Parathyroid adenoma (tissue), 2 donors: ENCODE measurements around the gene TAF1B.
"Not testable (repeated sequence)": the region's sequence is repeated elsewhere in the genome, so short reads cannot be mapped to it uniquely, and the experiment has no call there.

Experiments used
- H2AFZ ChIP-seq: fragments of 300-600 bp; sonication (generic); one replicate; pipeline ENCODE4 v1.7.0; 2017; ENCODE audit warnings: antibody characterized with exemption, mild to moderate bottlenecking
- H3K27ac ChIP-seq: fragments of 300-600 bp; sonication (generic); one replicate; pipeline ENCODE4 v1.7.0; 2017
- H3K27me3 ChIP-seq: fragments of 300-600 bp; sonication (generic); one replicate; pipeline ENCODE4 v1.7.0; 2017; ENCODE audit warnings: low read length; ENCODE audit not compliant: control insufficient read depth, insufficient read depth
- H3K36me3 ChIP-seq: fragments of 300-600 bp; sonication (generic); one replicate; pipeline ENCODE4 v1.7.0; 2017; ENCODE audit warnings: low read length; ENCODE audit not compliant: control insufficient read depth, insufficient read depth
- H3K4me1 ChIP-seq: fragments of 300-600 bp; sonication (generic); one replicate; pipeline ENCODE4 v1.7.0; 2017; ENCODE audit warnings: control low read depth
- H3K4me2 ChIP-seq: fragments of 300-600 bp; sonication (generic); one replicate; pipeline ENCODE4 v1.7.0; 2017; ENCODE audit warnings: low read length
- H3K4me3 ChIP-seq: fragments of 300-600 bp; sonication (generic); one replicate; pipeline ENCODE4 v1.7.0; 2017; ENCODE audit warnings: low read depth, low read length
- H3K79me2 ChIP-seq: fragments of 300-600 bp; sonication (generic); one replicate; pipeline ENCODE4 v1.7.0; 2017; ENCODE audit warnings: control low read depth
- H3K9ac ChIP-seq: fragments of 300-600 bp; sonication (generic); one replicate; pipeline ENCODE4 v1.7.0; 2017; ENCODE audit warnings: mild to moderate bottlenecking
- H3K9me3 ChIP-seq: fragments of 300-600 bp; sonication (generic); one replicate; pipeline ENCODE4 v1.7.0; 2017; ENCODE audit warnings: low read length; ENCODE audit not compliant: control insufficient read depth
- CTCF ChIP-seq: fragments of 300-600 bp; sonication (generic); IDR thresholded peaks from one replicate; pipeline ENCODE4 v1.7.0; 2017; ENCODE audit warnings: antibody characterized with exemption, mild to moderate bottlenecking
- donor health status: primary hyperparathyroidism.

The TAF1B gene

GRCh38 chr2:9826208-9826607, 17.1 kb upstream of the TAF1B start:
- Histone ChIP-seq H3K9ac (no peak overlapping the region), H3K27ac (no peak overlapping the region), H3K4me1 (peaks cover 13% of the 10 kb centered on the region), H3K27me3 (no peaks in the 10 kb centered on the region), H3K36me3 (no peaks in the 10 kb centered on the region), H3K4me2 (no peak overlapping the region), H2AFZ (no peak overlapping the region), H3K79me2 (no peaks in the 10 kb centered on the region), H3K9me3 (no peaks in the 10 kb centered on the region), H3K4me3 (no peak overlapping the region)
- no peak for TF ChIP-seq CTCF

GRCh38 chr2:9830685-9831410, 12.4 kb upstream of the TAF1B start:
- H3K9me3 ChIP-seq, result no peaks in the 10 kb centered on the region
- no peak for TF ChIP-seq CTCF
- no peaks in the 10 kb centered on the region for H3K27me3 ChIP-seq
- no peak overlapping the region for H3K9ac ChIP-seq
- H3K27ac ChIP-seq, result peak overlapping the region; percentile 94
- H3K36me3 ChIP-seq, result no peaks in the 10 kb centered on the region
- peak overlapping the region; percentile 29 for H3K4me3 ChIP-seq
- H3K79me2 ChIP-seq, result no peaks in the 10 kb centered on the region
- peaks cover 17% of the 10 kb centered on the region for H3K4me1 ChIP-seq
- peak overlapping the region; percentile 42 for H3K4me2 ChIP-seq
- peak overlapping the region; percentile 69 for H2AFZ ChIP-seq

- Histone ChIP-seq H3K9ac (no peak overlapping the region), H3K79me2 (no peaks in the 10 kb centered on the region), H3K27me3 (no peaks in the 10 kb centered on the region), H2AFZ (peak overlapping the region; percentile 39), H3K36me3 (no peaks in the 10 kb centered on the region), H3K9me3 (no peaks in the 10 kb centered on the region), H3K27ac (peak overlapping the region; percentile 94), H3K4me2 (peak overlapping the region; percentile 42), H3K4me3 (no peak overlapping the region), H3K4me1 (peaks cover 17% of the 10 kb centered on the region)
- TF ChIP-seq CTCF, result no peak
Measured at GRCh38 chr2:9831670-9832069, 11.6 kb upstream of the TAF1B start.

GRCh38 chr2:9832586-9832985, 10.7 kb upstream of the TAF1B start:
- Histone ChIP-seq H3K4me3 (no peak overlapping the region), H3K9ac (no peak overlapping the region)
- no peak for TF ChIP-seq CTCF

GRCh38 chr2:9835068-9835467, 8.2 kb upstream of the TAF1B start:
- not testable (repeated sequence) for H3K27ac ChIP-seq, H3K9me3 ChIP-seq, H3K4me2 ChIP-seq, H3K36me3 ChIP-seq, H2AFZ ChIP-seq, H3K27me3 ChIP-seq, H3K4me3 ChIP-seq, H3K79me2 ChIP-seq, H3K9ac ChIP-seq
- H3K4me1 ChIP-seq, result peaks cover 13% of the 10 kb centered on the region

More at GRCh38 chr2:9832586-9832985, 10.7 kb upstream of the TAF1B start:
- H3K27ac ChIP-seq, result no peak overlapping the region
- H2AFZ ChIP-seq, result no peak overlapping the region
- H3K4me1 ChIP-seq, result peaks cover 17% of the 10 kb centered on the region
- H3K4me2 ChIP-seq, result no peak overlapping the region
- H3K9me3 ChIP-seq, result no peaks in the 10 kb centered on the region
- no peaks in the 10 kb centered on the region for H3K36me3 ChIP-seq
- H3K27me3 ChIP-seq, result no peaks in the 10 kb centered on the region
- no peaks in the 10 kb centered on the region for H3K79me2 ChIP-seq
